ENCODE data around the gene CAST. TPM values are rescaled to one million over a fixed set of nuclear protein-coding genes. Genes with fewer than 3 reads are reported as not detected.

The CAST gene
- total RNA-seq, 4 donors from 2014 or later: 324 to 489 (median 375) TPM

DNA sequence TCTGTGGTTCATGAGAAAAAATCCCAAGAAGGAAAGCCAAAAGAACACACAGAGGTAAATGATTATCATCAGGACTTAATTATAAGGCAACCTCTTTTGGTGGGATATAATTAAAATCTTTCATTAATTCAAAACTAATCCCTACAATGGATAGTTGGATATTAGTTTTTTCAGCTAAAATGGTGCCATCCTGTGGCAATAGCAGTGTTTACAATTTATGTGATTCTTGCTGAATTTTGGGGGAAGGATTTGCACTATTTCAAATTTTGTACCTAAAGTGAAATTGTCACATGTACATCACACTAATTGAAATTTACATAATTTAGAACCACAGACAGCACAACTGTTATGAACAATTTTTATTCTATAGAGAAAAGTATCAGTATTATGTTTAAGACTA is 67.0 kb downstream of the CAST start:
- Histone ChIP-seq H3K36me3 (peaks cover 3 to 77% (median 20%) of the 10 kb centered on the region in 3 donors), H3K27ac (no peak overlapping the region), H3K27me3 (no peaks in the 10 kb centered on the region), H3K9me3 (no peaks in the 10 kb centered on the region), H3K4me3 (no peak overlapping the region), H3K4me1 (peaks cover 5 to 34% (median 7%) of the 10 kb centered on the region in 3 donors)
- TF ChIP-seq, protein P1, sequence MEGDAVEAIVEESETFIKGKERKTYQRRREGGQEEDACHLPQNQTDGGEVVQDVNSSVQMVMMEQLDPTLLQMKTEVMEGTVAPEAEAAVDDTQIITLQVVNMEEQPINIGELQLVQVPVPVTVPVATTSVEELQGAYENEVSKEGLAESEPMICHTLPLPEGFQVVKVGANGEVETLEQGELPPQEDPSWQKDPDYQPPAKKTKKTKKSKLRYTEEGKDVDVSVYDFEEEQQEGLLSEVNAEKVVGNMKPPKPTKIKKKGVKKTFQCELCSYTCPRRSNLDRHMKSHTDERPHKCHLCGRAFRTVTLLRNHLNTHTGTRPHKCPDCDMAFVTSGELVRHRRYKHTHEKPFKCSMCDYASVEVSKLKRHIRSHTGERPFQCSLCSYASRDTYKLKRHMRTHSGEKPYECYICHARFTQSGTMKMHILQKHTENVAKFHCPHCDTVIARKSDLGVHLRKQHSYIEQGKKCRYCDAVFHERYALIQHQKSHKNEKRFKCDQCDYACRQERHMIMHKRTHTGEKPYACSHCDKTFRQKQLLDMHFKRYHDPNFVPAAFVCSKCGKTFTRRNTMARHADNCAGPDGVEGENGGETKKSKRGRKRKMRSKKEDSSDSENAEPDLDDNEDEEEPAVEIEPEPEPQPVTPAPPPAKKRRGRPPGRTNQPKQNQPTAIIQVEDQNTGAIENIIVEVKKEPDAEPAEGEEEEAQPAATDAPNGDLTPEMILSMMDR (IDR thresholded peaks at IDR 0.05): peak in 4 of 6 experiments; percentile 13 to 22 (median 14)
- no peak for TF ChIP-seq POLR2A (IDR thresholded peaks at IDR 0.05)
- no peak for DNase-seq
- intact Hi-C loops (cut with DNase I): no loop called here

DNA sequence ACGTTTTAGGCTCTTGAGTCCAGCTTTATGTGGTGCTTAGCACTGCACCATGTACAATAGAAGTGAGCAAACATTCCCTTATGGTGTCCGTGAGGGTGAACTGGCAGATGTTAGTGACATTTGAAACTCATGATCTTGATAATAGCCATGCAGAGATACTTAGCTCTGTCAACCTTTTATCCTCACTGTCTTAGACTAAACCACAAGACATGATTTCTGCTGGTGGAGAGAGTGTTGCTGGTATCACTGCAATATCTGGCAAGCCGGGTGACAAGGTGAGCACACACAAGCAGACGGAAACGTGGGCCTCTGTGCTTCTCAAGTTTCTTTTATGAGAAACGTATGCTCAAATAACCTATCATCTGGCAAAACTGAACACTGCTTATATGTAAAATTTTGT is 68.4 kb downstream of the CAST start:
- Histone ChIP-seq H3K4me1 (peaks cover 12 to 39% (median 14%) of the 10 kb centered on the region in 3 donors), H3K4me3 (no peak overlapping the region), H3K36me3 (peaks cover 3 to 68% (median 13%) of the 10 kb centered on the region in 3 donors), H3K9me3 (no peaks in the 10 kb centered on the region), H3K27ac (no peak overlapping the region), H3K27me3 (no peaks in the 10 kb centered on the region)
- no peak for TF ChIP-seq POLR2A (IDR thresholded peaks at IDR 0.05)
- TF ChIP-seq, protein P1 (IDR thresholded peaks at IDR 0.05): no peak
- WGBS, 2 donors: 87 to 88% methylated on average over 6 of the region's 6 CpGs
- intact Hi-C loops (cut with DNase I): no loop called here
- DNase-seq: no peak

DNA sequence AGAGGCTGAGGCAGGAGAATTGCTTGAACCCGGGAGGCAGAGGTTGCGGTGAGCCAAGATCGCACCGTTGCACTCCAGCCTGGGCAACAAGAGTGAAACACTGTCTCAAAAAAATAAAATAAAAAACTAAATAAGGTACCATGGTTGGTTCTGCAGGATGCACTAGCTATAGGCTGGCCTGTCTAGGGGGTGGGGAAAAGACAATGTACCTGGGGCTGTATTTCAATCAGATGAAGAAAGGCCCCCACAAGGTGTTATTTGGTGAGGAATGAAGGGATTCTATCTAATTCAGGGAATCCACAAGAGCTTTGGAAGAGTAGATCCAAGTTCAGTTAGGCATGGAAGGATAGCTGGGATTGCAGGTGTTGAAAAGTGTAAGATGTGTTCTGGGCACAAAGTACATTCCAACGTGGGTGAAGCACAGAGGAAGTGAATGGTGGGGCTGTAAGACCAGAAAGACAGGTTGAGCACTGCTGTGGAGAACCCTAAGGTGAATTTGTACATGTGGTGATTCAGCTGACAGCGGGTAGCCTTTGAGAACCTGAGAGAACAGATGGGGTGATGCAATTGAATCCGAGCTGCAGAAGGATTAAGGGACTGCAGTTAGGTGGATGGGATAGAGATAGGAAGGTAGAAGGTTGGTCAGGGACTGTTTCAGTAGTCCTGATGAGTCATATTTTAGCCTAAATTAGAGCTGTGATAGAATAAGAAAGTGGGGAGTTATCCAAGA is 71.8 kb downstream of the CAST start:
- Histone ChIP-seq H3K4me1 (peaks cover 12 to 44% (median 14%) of the 10 kb centered on the region in 3 donors), H3K36me3 (peaks cover 9 to 68% (median 19%) of the 10 kb centered on the region in 3 donors), H3K4me3 (no peak overlapping the region), H3K27me3 (no peaks in the 10 kb centered on the region), H3K27ac (peak overlapping the region; percentile 1 to 80 (median 75)), H3K9me3 (no peaks in the 10 kb centered on the region)
- WGBS, 2 donors: 65 to 73% methylated on average over 7 of the region's 7 CpGs
- DNase-seq: no peak
- TF ChIP-seq, protein P1 (IDR thresholded peaks at IDR 0.05): no peak
- TF ChIP-seq POLR2A (IDR thresholded peaks at IDR 0.05): no peak
- intact Hi-C loops (cut with DNase I): no loop called here

DNA sequence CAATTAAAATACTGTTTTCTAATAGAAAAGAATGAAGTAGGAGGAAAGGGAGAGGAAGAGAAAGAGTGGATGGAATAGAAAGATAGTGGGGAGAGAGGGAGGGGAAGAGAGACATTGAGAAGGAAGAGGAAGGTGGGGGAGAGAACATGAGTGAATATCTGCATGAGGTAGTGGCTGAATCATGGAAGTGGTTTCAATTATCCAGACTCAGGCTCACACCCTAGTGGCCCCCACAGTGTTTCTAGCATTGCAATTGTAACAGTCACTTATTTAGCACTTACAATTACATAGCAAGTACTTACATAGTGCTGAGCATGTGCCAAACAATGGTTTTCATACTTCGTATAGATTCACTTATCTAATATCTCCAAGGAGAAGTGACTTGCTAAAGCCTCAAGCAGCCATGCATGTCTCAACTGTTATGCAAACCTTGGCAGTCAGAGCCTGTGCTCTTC is 72.7 kb downstream of the CAST start:
- TF ChIP-seq, protein P1 (IDR thresholded peaks at IDR 0.05): no peak
- TF ChIP-seq POLR2A (IDR thresholded peaks at IDR 0.05): no peak
- Histone ChIP-seq H3K9me3 (no peaks in the 10 kb centered on the region), H3K36me3 (peaks cover 12 to 68% (median 14%) of the 10 kb centered on the region in 3 donors), H3K4me1 (peaks cover 12 to 44% (median 14%) of the 10 kb centered on the region in 3 donors), H3K27me3 (no peaks in the 10 kb centered on the region), H3K4me3 (no peak overlapping the region), H3K27ac (peak overlapping the region; percentile 1 to 80 (median 72))
- WGBS, 2 donors: 14 to 41% methylated on average over 1 of the region's 1 CpG
- DNase-seq: no peak
- intact Hi-C loops (cut with DNase I): no loop called here

DNA sequence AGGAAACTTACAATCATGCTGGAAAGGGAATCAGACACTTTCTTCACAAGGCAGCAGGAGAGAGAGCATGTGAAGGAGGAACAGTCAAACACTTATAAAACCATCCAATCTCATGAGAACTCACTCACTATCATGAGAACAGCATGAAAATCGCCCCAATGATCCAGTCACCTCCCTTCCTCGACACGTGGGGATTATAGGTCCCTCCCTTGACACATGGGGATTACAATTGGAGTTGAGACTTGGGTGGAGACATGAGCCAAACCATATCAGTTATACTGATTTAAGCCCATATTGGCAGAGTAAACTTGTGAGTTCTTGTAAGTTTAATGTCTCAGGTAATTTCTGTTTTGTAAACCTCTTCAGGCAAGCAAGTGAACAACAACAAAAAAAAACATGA is 74.8 kb downstream of the CAST start:
- WGBS, 2 donors: 66 to 78% methylated on average over 3 of the region's 3 CpGs
- no peaks in the 10 kb centered on the region for H3K27me3 ChIP-seq
- no peak overlapping the region for H3K4me3 ChIP-seq
- H3K4me1 ChIP-seq: peaks cover 12 to 44% (median 14%) of the 10 kb centered on the region in 3 donors
- peaks cover 16 to 68% (median 27%) of the 10 kb centered on the region in 3 donors for H3K36me3 ChIP-seq
- no peaks in the 10 kb centered on the region for H3K9me3 ChIP-seq
- no peak for DNase-seq
- TF ChIP-seq POLR2A (IDR thresholded peaks at IDR 0.05): no peak
- TF ChIP-seq, protein P1 (IDR thresholded peaks at IDR 0.05): no peak
- peak overlapping the region in 2 of 4 donors; percentile 30 to 65 for H3K27ac ChIP-seq
- intact Hi-C loops (cut with DNase I): no loop called here

All from esophagus squamous epithelium (tissue), 5 donors.